ENCODE measurements around the gene TET2. TPM values are rescaled to one million over a fixed set of nuclear protein-coding genes. Genes with fewer than 3 reads are reported as not detected.

Gene TET2
- total RNA-seq, 1 donor from 2014 or later, result 37.4 TPM

DNA sequence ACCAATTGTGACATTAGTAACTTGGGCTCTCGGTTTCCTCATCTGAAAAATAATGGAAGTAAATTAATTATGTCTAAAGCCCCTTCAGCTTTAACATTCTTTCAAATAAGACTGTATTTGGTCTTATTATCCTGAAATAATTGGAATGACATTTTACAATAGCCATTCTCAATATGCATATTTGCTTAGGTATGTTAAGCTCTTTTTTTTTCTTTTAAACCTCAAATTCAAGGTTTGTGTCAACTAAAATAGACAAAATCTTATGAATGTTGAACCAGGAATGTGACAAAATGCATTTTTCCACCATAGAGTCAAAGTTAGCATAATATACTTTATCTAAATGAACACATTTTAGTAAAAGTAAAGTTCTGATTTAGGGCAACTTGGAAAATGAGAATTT lies 34.4 kb upstream of the TET2 start:
- H3K36me3 Mint-ChIP-seq (ENCODE audit: unreplicated experiment), result no peaks in the 10 kb centered on the region
- H3K9me3 Mint-ChIP-seq (ENCODE audit: unreplicated experiment), result no peaks in the 10 kb centered on the region

DNA sequence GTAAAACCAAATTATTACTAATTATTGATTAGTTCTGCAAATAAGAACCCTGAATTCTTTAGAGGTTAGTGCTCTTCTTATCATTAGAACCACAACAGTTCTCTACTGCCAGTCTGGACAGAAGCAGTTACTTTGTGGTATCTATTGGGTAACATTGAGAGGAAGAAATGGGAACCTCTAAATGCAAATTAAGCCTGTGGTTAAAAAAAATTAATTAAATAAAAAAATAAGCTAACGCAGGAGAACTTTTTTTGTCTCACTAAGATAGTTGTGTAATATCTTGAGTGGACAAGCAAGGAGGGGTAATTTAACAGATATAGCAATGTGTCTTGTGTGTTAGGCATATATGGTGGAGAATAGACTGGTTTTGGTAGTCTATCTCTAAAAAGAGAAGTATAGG lies 32.9 kb upstream of the TET2 start:
- H3K9me3 Mint-ChIP-seq (ENCODE audit: unreplicated experiment), result no peaks in the 10 kb centered on the region

More for the DNA sequence above, 34.4 kb upstream of the TET2 start:
- Mint-ChIP-seq H3K27me3 (ENCODE audit: unreplicated experiment) (peaks cover 3% of the 10 kb centered on the region), H3K27ac (ENCODE audit: unreplicated experiment) (no peak overlapping the region), H3K4me1 (ENCODE audit: low read depth, unreplicated experiment) (peaks cover under 1% of the 10 kb centered on the region), H3K4me3 (ENCODE audit: unreplicated experiment) (no peak overlapping the region)
- TF ChIP-seq, protein P1, sequence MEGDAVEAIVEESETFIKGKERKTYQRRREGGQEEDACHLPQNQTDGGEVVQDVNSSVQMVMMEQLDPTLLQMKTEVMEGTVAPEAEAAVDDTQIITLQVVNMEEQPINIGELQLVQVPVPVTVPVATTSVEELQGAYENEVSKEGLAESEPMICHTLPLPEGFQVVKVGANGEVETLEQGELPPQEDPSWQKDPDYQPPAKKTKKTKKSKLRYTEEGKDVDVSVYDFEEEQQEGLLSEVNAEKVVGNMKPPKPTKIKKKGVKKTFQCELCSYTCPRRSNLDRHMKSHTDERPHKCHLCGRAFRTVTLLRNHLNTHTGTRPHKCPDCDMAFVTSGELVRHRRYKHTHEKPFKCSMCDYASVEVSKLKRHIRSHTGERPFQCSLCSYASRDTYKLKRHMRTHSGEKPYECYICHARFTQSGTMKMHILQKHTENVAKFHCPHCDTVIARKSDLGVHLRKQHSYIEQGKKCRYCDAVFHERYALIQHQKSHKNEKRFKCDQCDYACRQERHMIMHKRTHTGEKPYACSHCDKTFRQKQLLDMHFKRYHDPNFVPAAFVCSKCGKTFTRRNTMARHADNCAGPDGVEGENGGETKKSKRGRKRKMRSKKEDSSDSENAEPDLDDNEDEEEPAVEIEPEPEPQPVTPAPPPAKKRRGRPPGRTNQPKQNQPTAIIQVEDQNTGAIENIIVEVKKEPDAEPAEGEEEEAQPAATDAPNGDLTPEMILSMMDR (IDR thresholded peaks at IDR 0.05; ENCODE audit: partially characterized antibody, unreplicated experiment), result no peak
- no peak for DNase-seq

DNA sequence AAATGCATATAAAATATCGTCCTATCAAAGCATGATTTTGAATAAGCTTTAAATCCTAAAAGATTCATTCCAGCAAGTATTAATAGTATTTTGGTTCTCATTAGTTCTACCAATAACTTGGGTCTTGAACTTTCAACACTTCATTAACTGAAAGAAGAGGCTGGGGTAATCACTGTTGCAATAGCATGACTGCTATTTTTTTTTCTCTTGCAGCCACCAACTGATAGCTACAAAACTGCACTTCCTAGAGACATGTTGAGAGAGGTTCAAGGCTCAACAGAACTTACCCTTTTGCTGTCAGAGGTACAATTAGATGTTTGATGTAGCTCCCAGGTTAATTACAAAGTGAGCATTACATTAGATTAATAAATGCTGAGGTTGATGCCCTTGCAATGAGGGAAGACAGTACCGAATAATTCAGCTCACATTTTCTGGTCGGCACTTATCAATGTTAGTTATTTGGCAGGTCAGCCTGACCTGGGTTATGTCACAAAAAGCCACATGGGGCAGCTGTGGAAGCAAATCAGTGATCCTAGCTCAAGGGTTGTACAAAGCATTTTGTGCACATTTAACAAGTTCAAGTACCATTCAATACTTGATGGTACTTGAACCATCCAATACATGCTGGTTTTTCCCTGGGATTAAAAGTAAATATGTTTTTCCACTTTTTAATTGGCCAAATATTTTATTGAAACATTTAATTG lies 29.9 kb upstream of the TET2 start:
- H3K27ac Mint-ChIP-seq (ENCODE audit: unreplicated experiment), result no peak overlapping the region
- H3K27me3 Mint-ChIP-seq (ENCODE audit: unreplicated experiment), result peaks cover 2% of the 10 kb centered on the region

More for the DNA sequence above, 32.9 kb upstream of the TET2 start:
- no peaks in the 10 kb centered on the region for H3K36me3 Mint-ChIP-seq (ENCODE audit: unreplicated experiment)
- H3K27ac Mint-ChIP-seq (ENCODE audit: unreplicated experiment), result no peak overlapping the region
- TF ChIP-seq, protein P1 (IDR thresholded peaks at IDR 0.05; ENCODE audit: partially characterized antibody, unreplicated experiment), result no peak
- H3K27me3 Mint-ChIP-seq (ENCODE audit: unreplicated experiment), result peaks cover 2% of the 10 kb centered on the region
- no peak for DNase-seq
- H3K4me1 Mint-ChIP-seq (ENCODE audit: low read depth, unreplicated experiment), result no peaks in the 10 kb centered on the region
- H3K4me3 Mint-ChIP-seq (ENCODE audit: unreplicated experiment), result no peak overlapping the region

GRCh38 chr4:105119356-105119755 lies 27.3 kb upstream of the TET2 start:
- H3K36me3 Mint-ChIP-seq (ENCODE audit: unreplicated experiment), result no peaks in the 10 kb centered on the region
- H3K27me3 Mint-ChIP-seq (ENCODE audit: unreplicated experiment), result no peaks in the 10 kb centered on the region
- no peaks in the 10 kb centered on the region for H3K9me3 Mint-ChIP-seq (ENCODE audit: unreplicated experiment)
- DNase-seq, result no peak
- no peak overlapping the region for H3K27ac Mint-ChIP-seq (ENCODE audit: unreplicated experiment)
- H3K4me1 Mint-ChIP-seq (ENCODE audit: low read depth, unreplicated experiment), result no peaks in the 10 kb centered on the region
- no peak overlapping the region for H3K4me3 Mint-ChIP-seq (ENCODE audit: unreplicated experiment)
- TF ChIP-seq, protein P1 (IDR thresholded peaks at IDR 0.05; ENCODE audit: partially characterized antibody, unreplicated experiment), result no peak

More for the DNA sequence above, 29.9 kb upstream of the TET2 start:
- H3K9me3 Mint-ChIP-seq (ENCODE audit: unreplicated experiment), result no peaks in the 10 kb centered on the region
- DNase-seq, result no peak
- H3K4me3 Mint-ChIP-seq (ENCODE audit: unreplicated experiment), result no peak overlapping the region
- no peaks in the 10 kb centered on the region for H3K36me3 Mint-ChIP-seq (ENCODE audit: unreplicated experiment)
- H3K4me1 Mint-ChIP-seq (ENCODE audit: low read depth, unreplicated experiment), result no peaks in the 10 kb centered on the region
- TF ChIP-seq, protein P1 (IDR thresholded peaks at IDR 0.05; ENCODE audit: partially characterized antibody, unreplicated experiment), result no peak

DNA sequence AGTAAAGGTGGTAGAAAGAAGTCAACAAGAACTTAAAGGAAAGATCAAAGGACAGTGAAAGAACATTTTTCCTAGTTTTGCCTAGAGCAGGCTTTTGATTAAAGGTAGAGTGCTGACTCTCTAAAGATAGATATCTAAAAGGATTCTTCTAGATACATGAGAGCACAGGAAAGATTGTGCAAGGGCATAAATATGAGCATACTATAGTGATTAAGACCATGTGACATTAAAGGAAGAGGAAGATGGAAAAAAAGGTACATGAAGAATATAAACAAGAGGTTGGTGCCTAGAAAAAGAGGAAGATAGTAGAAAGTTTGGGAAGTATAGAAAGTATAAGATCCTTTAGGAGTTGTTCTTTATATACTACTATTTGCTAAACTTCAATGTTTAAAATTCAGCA lies 26.1 kb upstream of the TET2 start:
- Mint-ChIP-seq H3K4me3 (ENCODE audit: unreplicated experiment) (no peak overlapping the region), H3K9me3 (ENCODE audit: unreplicated experiment) (no peaks in the 10 kb centered on the region), H3K27me3 (ENCODE audit: unreplicated experiment) (no peaks in the 10 kb centered on the region), H3K27ac (ENCODE audit: unreplicated experiment) (no peak overlapping the region), H3K4me1 (ENCODE audit: low read depth, unreplicated experiment) (no peaks in the 10 kb centered on the region), H3K36me3 (ENCODE audit: unreplicated experiment) (no peaks in the 10 kb centered on the region)
- DNase-seq, result no peak
- TF ChIP-seq, protein P1 (IDR thresholded peaks at IDR 0.05; ENCODE audit: partially characterized antibody, unreplicated experiment), result no peak
